BE2C (cell line): ENCODE results near the gene RAB7A.

ENCODE experiments used
- DNase-seq: peaks from one replicate; pipeline ENCODE4 v3.0.0-alpha.2; 2020
- H3K27me3 ChIP-seq: fragments of 250-450 bp; sonication (Bioruptor Pico); 2 replicates; pipeline ENCODE4 v1.5.1; 2020; ENCODE audit warnings: mild to moderate bottlenecking
- H3K36me3 ChIP-seq: fragments of 250-450 bp; sonication (Bioruptor Pico); 2 replicates; pipeline ENCODE4 v1.5.1; 2020; ENCODE audit warnings: mild to moderate bottlenecking
- H3K4me1 ChIP-seq: fragments of 250-450 bp; sonication (Bioruptor Pico); 2 replicates; pipeline ENCODE4 v1.5.1; 2020
- H3K4me3 ChIP-seq: 2 replicates; pipeline ENCODE4 v1.5.1; 2011; ENCODE audit warnings: low read depth, low read length
- H3K9me3 ChIP-seq: fragments of 250-450 bp; sonication (Bioruptor Pico); 2 replicates; pipeline ENCODE4 v1.5.1; 2020
- TF ChIP-seq, protein P1 (sequence below): IDR thresholded peaks from 2 replicates; pipeline ENCODE4 v1.5.1; 2012; ENCODE audit warnings: mild to moderate bottlenecking, low read depth, low read length

RAB7A gene

DNA sequence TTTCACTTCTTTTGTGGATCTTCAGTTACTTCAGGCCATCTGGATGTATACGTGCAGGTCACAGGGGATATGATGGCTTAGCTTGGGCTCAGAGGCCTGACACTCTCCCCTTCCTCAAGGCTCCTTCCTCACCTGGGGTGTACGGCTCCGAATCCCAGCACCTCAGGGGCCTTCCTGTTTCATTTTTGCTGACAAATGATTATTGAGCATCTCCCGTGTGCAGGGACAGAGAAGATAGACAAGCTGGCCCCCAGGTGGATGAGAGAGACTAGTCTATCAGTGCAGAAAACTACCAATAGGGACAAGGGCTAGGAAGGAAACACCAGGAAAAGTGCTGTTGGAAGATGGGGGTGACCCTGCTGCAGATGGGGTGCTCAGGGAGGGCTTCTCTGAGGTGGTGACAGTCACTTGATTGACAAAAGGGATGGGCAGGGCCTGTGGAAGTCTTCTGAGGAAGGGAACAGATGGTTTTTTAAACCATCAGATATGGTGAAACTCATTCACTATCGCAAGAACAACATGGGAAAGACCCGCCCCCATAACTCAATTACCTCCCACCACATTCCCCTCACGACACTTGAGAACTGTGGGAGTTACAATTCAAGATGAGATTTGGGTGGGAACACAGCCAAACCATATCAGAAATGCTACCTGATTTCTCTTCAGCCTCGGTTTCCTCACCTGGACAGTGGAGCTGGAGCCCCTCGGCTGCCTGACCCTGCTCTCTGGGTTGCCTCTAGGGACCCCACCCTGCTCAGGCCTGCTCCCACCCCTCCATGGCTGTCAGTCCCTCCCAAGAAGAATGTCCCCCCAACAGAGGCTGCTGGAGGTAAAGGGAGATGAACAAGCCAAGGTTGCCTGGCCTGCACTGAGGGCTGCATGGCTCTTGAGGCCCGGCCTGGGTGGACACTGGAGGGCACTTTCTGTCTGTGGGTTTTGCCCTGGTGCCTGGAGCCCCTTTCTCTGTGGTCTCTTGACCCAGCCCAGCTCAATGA is 116.2 kb downstream of the RAB7A start:
- TF ChIP-seq, protein P1, sequence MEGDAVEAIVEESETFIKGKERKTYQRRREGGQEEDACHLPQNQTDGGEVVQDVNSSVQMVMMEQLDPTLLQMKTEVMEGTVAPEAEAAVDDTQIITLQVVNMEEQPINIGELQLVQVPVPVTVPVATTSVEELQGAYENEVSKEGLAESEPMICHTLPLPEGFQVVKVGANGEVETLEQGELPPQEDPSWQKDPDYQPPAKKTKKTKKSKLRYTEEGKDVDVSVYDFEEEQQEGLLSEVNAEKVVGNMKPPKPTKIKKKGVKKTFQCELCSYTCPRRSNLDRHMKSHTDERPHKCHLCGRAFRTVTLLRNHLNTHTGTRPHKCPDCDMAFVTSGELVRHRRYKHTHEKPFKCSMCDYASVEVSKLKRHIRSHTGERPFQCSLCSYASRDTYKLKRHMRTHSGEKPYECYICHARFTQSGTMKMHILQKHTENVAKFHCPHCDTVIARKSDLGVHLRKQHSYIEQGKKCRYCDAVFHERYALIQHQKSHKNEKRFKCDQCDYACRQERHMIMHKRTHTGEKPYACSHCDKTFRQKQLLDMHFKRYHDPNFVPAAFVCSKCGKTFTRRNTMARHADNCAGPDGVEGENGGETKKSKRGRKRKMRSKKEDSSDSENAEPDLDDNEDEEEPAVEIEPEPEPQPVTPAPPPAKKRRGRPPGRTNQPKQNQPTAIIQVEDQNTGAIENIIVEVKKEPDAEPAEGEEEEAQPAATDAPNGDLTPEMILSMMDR, result no peak
- Histone ChIP-seq H3K27me3 (no peaks in the 10 kb centered on the region), H3K9me3 (no peaks in the 10 kb centered on the region), H3K36me3 (no peaks in the 10 kb centered on the region), H3K4me3 (no peak overlapping the region), H3K4me1 (peaks cover 10% of the 10 kb centered on the region)
- DNase-seq, result no peak

DNA sequence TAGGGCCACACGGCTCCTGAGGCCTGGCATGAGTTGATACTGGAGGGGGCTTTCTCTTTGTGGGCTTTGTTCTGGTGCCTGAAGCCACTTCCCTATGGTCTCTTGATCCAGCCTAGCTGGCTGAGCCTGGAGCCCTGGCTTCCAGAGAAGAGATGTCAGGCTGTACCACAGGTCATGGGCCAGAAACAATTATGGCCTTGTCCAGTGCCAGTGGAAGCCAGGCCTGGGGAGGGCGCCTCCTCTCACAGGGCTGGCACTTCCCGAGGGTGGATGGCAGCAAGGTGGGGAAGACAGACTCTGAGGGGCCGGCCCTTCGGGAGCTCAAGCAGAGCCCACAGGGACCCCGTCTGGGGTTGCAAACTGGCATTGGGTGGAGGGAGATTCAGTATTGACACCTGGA is 118.5 kb downstream of the RAB7A start:
- Histone ChIP-seq H3K4me1 (peaks cover 10% of the 10 kb centered on the region), H3K36me3 (no peaks in the 10 kb centered on the region), H3K4me3 (no peak overlapping the region), H3K27me3 (no peaks in the 10 kb centered on the region), H3K9me3 (no peaks in the 10 kb centered on the region)
- TF ChIP-seq, protein P1, result no peak
- no peak for DNase-seq

DNA sequence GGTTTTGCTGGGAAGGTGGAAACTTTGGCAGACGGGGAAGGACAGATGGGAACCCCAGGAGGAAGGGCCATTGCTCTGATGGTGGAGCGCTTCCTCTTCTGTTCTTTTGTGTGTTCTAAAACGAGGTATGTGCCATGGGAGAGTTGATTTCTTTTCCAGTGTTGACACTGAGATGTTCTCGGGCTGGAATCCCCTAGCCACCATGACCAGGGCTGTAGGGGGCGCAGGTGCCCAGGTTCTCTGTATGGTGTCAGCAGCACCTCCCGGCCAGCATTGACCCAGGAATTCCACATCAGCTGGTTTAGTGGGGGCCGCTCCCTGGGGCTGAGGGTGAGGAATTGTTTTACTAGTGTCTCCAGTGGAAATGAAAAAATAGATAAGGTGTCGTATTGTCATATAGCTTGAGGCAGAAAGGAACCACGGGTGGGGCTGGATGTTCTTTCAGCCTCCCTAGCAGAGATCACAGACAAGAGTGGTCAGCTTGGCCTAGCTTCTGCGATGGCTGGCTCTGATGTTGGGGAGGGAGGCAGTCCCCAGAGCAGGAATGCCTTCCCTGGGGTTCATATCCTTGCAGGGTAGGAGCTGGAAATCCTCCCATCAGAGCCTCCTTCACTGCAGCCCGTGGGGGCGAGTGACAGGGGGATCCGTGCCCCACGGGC is 119.3 kb downstream of the RAB7A start:
- H3K4me3 ChIP-seq, result peak overlapping the region; percentile 58
- TF ChIP-seq, protein P1, result peak; percentile 49
- peak; percentile 45 for DNase-seq
- peaks cover 10% of the 10 kb centered on the region for H3K4me1 ChIP-seq
- H3K36me3 ChIP-seq, result no peaks in the 10 kb centered on the region
- no peaks in the 10 kb centered on the region for H3K9me3 ChIP-seq
- no peaks in the 10 kb centered on the region for H3K27me3 ChIP-seq

DNA sequence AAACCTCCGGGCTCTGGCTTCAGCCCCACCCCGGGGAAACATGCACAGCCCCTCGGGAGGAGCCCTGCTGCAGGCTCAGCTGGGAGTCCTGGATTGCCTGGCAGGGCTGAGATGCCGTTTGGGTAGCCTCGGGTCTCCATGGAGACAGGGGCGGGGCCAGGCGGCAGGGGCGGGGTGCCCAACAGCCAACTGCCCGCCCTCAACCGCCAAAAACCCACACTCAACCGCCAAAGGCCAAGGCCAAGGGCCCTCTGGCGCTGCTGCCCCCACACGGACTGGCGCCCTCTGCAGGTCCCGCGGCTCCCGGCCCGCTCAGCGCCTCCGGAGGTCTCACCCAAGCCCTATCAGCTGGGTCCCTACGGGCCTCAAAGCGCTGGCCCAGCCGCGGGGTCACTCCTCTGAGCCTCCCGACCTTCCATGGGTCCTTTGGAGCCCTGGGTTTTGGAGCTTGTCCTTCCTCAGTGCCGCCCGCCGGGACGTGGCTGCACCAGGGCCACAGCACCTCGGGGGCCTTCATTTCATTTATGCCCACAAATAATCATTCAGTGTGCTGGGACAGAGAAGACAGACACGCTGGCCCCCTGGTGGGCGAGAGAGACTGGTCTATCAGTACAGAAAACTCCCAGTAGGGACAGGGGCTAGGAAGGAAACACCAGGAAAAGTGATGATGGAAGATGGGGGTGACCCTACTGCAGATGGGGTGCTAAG is 119.9 kb downstream of the RAB7A start:
- H3K4me1 ChIP-seq, result peaks cover 10% of the 10 kb centered on the region

DNA sequence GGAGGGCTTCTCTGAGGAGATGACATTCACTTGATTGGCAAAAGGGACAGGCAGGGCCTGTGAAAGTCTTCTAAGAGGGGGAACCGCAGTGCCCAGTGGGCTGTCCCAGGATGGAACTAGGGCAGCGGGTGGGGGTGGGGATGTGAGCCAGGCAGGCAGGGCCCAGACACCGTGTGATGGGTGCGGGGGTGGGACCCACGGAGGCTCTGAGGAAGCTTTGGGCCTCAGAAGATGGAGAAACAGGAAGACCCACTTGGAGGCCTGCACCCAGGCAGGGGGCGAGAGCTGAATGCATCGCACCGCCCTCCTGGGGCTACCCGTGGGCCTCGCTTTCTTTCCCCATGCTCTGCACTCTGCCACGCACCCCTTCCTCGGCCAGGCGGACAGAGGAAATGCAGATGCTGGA is 120.5 kb downstream of the RAB7A start:
- H3K36me3 ChIP-seq, result no peaks in the 10 kb centered on the region
- no peak for DNase-seq
- no peaks in the 10 kb centered on the region for H3K9me3 ChIP-seq
- TF ChIP-seq, protein P1, result no peak
- H3K4me1 ChIP-seq, result peaks cover 10% of the 10 kb centered on the region
- H3K27me3 ChIP-seq, result no peaks in the 10 kb centered on the region
- peak overlapping the region; percentile 58; the same call in 1 of the 2 replicates for H3K4me3 ChIP-seq

More for the DNA sequence above, 119.9 kb downstream of the RAB7A start:
- TF ChIP-seq, protein P1, result peak; percentile 72
- Histone ChIP-seq H3K27me3 (no peaks in the 10 kb centered on the region), H3K4me3 (peak overlapping the region; percentile 58), H3K36me3 (no peaks in the 10 kb centered on the region), H3K9me3 (no peaks in the 10 kb centered on the region)
- DNase-seq, result peak; percentile 96
